Activated naive CD4-positive, alpha-beta T cell treated with anti-CD3 and anti-CD28 coated beads for 36 hours (primary cell): Measurements from ENCODE around the gene LEKR1. TPM values are rescaled to one million over a fixed set of nuclear protein-coding genes. Genes with fewer than 3 reads are reported as not detected.

ENCODE experiments used
- CTCF ChIA-PET: fragments of 350-600 bp; sonication (Branson Sonifier 250); formaldehyde crosslinking; loops from one replicate; lab custom pipeline; 2021; ENCODE audit warnings: antibody characterized with exemption; lab: Charles Lee
- DNase-seq: peaks from one replicate; pipeline ENCODE4 v3.0.0-alpha.2; 2020
- H3K27ac Mint-ChIP-seq: one replicate; pipeline ENCODE4 v1.8.0; 2021; ENCODE audit warnings: mild to moderate bottlenecking, mixed read lengths
- H3K27me3 Mint-ChIP-seq: one replicate; pipeline ENCODE4 v1.8.0; 2021; ENCODE audit warnings: low read depth, mixed read lengths
- H3K36me3 Mint-ChIP-seq: one replicate; pipeline ENCODE4 v1.8.0; 2021; ENCODE audit warnings: low read depth, mixed read lengths
- H3K4me1 Mint-ChIP-seq: one replicate; pipeline ENCODE4 v1.8.0; 2021; ENCODE audit warnings: low read depth, mixed read lengths
- H3K4me3 Mint-ChIP-seq: one replicate; pipeline ENCODE4 v1.8.0; 2021; ENCODE audit warnings: mild to moderate bottlenecking, moderate library complexity, mixed read lengths
- H3K9me3 Mint-ChIP-seq: one replicate; pipeline ENCODE4 v1.8.0; 2021; ENCODE audit warnings: mixed read lengths
- intact Hi-C: fragments of 100-400 bp; cut with micrococcal nuclease; formaldehyde crosslinking; loops from one replicate; pipeline ENCODE4 v1.15.1; 2023
- total RNA-seq, 2 experiments: library from RNA; stranded (reverse); gene quantifications; one replicate each; pipeline ENCODE4 v1.2.3, GENCODE V29; 2021

LEKR1 gene
- total RNA-seq, 2 experiments from 2014 or later, result 0.43 to 0.77 TPM

GRCh38 chr3:157082305-157082982, 256.3 kb downstream of the LEKR1 start:
- Mint-ChIP-seq H3K4me1 (peaks cover 16% of the 10 kb centered on the region), H3K36me3 (no peaks in the 10 kb centered on the region), H3K27me3 (no peaks in the 10 kb centered on the region), H3K27ac (no peak overlapping the region), H3K4me3 (no peak overlapping the region), H3K9me3 (no peaks in the 10 kb centered on the region)
- no peak for DNase-seq
- intact Hi-C loops, result loop anchor here (5.0 to 10.0 kb wide), 2 partner anchors 1040 to 1228 kb away; partner anchors contain the start of gene SLC33A1
- CTCF ChIA-PET, result interaction anchor here (0.6 to 3.3 kb wide), 24 partner anchors 16 to 1160 kb away, joined by 3 to 31 read pairs (median 4); partner anchors contain the start of gene SSR3

- Mint-ChIP-seq H3K4me1 (peaks cover 27% of the 10 kb centered on the region), H3K4me3 (no peak overlapping the region), H3K9me3 (no peaks in the 10 kb centered on the region), H3K27me3 (peaks cover 4% of the 10 kb centered on the region), H3K27ac (no peak overlapping the region), H3K36me3 (no peaks in the 10 kb centered on the region)
- intact Hi-C loops, result loop anchor here (5.0 to 10.0 kb wide), 2 partner anchors 1042 to 1229 kb away; partner anchors contain the start of gene SLC33A1
- no peak for DNase-seq
- CTCF ChIA-PET, result interaction anchor here (1.0 to 6.4 kb wide), 3 partner anchors 20 to 53 kb away, joined by 4 to 54 read pairs (median 31); no protein-coding TSS in a partner anchor
Measured at GRCh38 chr3:157083824-157084223, 257.7 kb downstream of the LEKR1 start.

- H3K36me3 Mint-ChIP-seq, result no peaks in the 10 kb centered on the region
- H3K27me3 Mint-ChIP-seq, result peaks cover 4% of the 10 kb centered on the region
- no peaks in the 10 kb centered on the region for H3K9me3 Mint-ChIP-seq
- intact Hi-C loops, result loop anchor here (5.0 to 10.0 kb wide), 2 partner anchors 484 to 1231 kb away; partner anchors contain the start of gene SLC33A1
- peaks cover 48% of the 10 kb centered on the region for H3K4me1 Mint-ChIP-seq
- CTCF ChIA-PET, result interaction anchor here (0.6 to 6.4 kb wide), 7 partner anchors 9 to 936 kb away, joined by 3 to 54 read pairs (median 5); no protein-coding TSS in a partner anchor
- DNase-seq, result peak; percentile 22
- H3K27ac Mint-ChIP-seq, result no peak overlapping the region
- H3K4me3 Mint-ChIP-seq, result no peak overlapping the region
Measured at GRCh38 chr3:157086060-157086750, 260.1 kb downstream of the LEKR1 start.

GRCh38 chr3:157086775-157087174, 260.6 kb downstream of the LEKR1 start:
- H3K27ac Mint-ChIP-seq, result no peak overlapping the region
- DNase-seq, result no peak
- peaks cover 45% of the 10 kb centered on the region for H3K4me1 Mint-ChIP-seq
- no peaks in the 10 kb centered on the region for H3K9me3 Mint-ChIP-seq
- no peak overlapping the region for H3K4me3 Mint-ChIP-seq
- H3K36me3 Mint-ChIP-seq, result no peaks in the 10 kb centered on the region
- CTCF ChIA-PET, result interaction anchor here (0.7 to 6.4 kb wide), 7 partner anchors 10 to 936 kb away, joined by 3 to 54 read pairs (median 5); no protein-coding TSS in a partner anchor
- H3K27me3 Mint-ChIP-seq, result peaks cover 4% of the 10 kb centered on the region
- intact Hi-C loops, result loop anchor here (5.0 to 10.0 kb wide), 2 partner anchors 484 to 1232 kb away; partner anchors contain the start of gene SLC33A1

GRCh38 chr3:157087373-157087772, 261.2 kb downstream of the LEKR1 start:
- intact Hi-C loops, result loop anchor here (5.0 to 10.0 kb wide), 2 partner anchors 485 to 1233 kb away; partner anchors contain the start of gene SLC33A1

GRCh38 chr3:157087780-157088600, 261.8 kb downstream of the LEKR1 start:
- intact Hi-C loops, result loop anchor here (1.0 to 10.0 kb wide), 5 partner anchors 151 to 1233 kb away; partner anchors contain the start of genes LEKR1 and SLC33A1
- Mint-ChIP-seq H3K36me3 (no peaks in the 10 kb centered on the region), H3K27me3 (peaks cover 4% of the 10 kb centered on the region), H3K27ac (peak overlapping the region; percentile 96), H3K4me3 (peak overlapping the region; percentile 73), H3K4me1 (peaks cover 47% of the 10 kb centered on the region), H3K9me3 (no peaks in the 10 kb centered on the region)
- DNase-seq, result no peak
- CTCF ChIA-PET, result interaction anchor here (0.7 to 6.4 kb wide), 13 partner anchors 12 to 1044 kb away, joined by 3 to 54 read pairs (median 5); partner anchors contain the start of gene SSR3

More at GRCh38 chr3:157087373-157087772, 261.2 kb downstream of the LEKR1 start:
- peaks cover 4% of the 10 kb centered on the region for H3K27me3 Mint-ChIP-seq
- no peak overlapping the region for H3K27ac Mint-ChIP-seq
- no peaks in the 10 kb centered on the region for H3K9me3 Mint-ChIP-seq
- H3K4me3 Mint-ChIP-seq, result no peak overlapping the region
- H3K4me1 Mint-ChIP-seq, result peaks cover 43% of the 10 kb centered on the region
- CTCF ChIA-PET, result interaction anchor here (0.9 to 6.4 kb wide), 3 partner anchors 44 to 401 kb away, joined by 4 to 54 read pairs (median 12); no protein-coding TSS in a partner anchor
- DNase-seq, result no peak
- no peaks in the 10 kb centered on the region for H3K36me3 Mint-ChIP-seq

GRCh38 chr3:157088601-157089454, 262.7 kb downstream of the LEKR1 start:
- CTCF ChIA-PET, result interaction anchor here (0.7 to 6.4 kb wide), 12 partner anchors 11 to 1045 kb away, joined by 3 to 54 read pairs (median 4); partner anchors contain the start of gene SSR3
- H3K27me3 Mint-ChIP-seq, result peaks cover 4% of the 10 kb centered on the region
- no peaks in the 10 kb centered on the region for H3K9me3 Mint-ChIP-seq
- peak; percentile 94 for DNase-seq
- intact Hi-C loops, result loop anchor here (1.0 to 10.0 kb wide), 12 partner anchors 11 to 1234 kb away; partner anchors contain the start of genes CCNL1, LEKR1, SLC33A1 and SSR3
- H3K4me1 Mint-ChIP-seq, result peaks cover 51% of the 10 kb centered on the region
- H3K36me3 Mint-ChIP-seq, result no peaks in the 10 kb centered on the region
- H3K27ac Mint-ChIP-seq, result peak overlapping the region; percentile 96
- peak overlapping the region; percentile 73 for H3K4me3 Mint-ChIP-seq

GRCh38 chr3:157089455-157090221, 263.5 kb downstream of the LEKR1 start:
- CTCF ChIA-PET, result interaction anchor here (0.7 to 6.4 kb wide), 9 partner anchors 10 to 535 kb away, joined by 3 to 54 read pairs (median 6); partner anchors contain the start of gene SSR3
- peaks cover 4% of the 10 kb centered on the region for H3K27me3 Mint-ChIP-seq
- peak; percentile 61 for DNase-seq
- H3K36me3 Mint-ChIP-seq, result no peaks in the 10 kb centered on the region
- peak overlapping the region; percentile 96 for H3K27ac Mint-ChIP-seq
- intact Hi-C loops, result loop anchor here (1.0 to 10.0 kb wide), 9 partner anchors 11 to 1235 kb away; partner anchors contain the start of genes CCNL1, SLC33A1, SSR3 and TIPARP
- no peaks in the 10 kb centered on the region for H3K9me3 Mint-ChIP-seq
- H3K4me3 Mint-ChIP-seq, result peak overlapping the region; percentile 73
- peaks cover 54% of the 10 kb centered on the region for H3K4me1 Mint-ChIP-seq

- no peak overlapping the region for H3K27ac Mint-ChIP-seq
- no peak for DNase-seq
- CTCF ChIA-PET, result interaction anchor here (0.9 to 3.2 kb wide), 6 partner anchors 10 to 416 kb away, joined by 3 to 24 read pairs (median 7); no protein-coding TSS in a partner anchor
- no peak overlapping the region for H3K4me3 Mint-ChIP-seq
- intact Hi-C loops, result no loop called here
- peaks cover 54% of the 10 kb centered on the region for H3K4me1 Mint-ChIP-seq
- no peaks in the 10 kb centered on the region for H3K36me3 Mint-ChIP-seq
- H3K9me3 Mint-ChIP-seq, result no peaks in the 10 kb centered on the region
- H3K27me3 Mint-ChIP-seq, result peaks cover 4% of the 10 kb centered on the region
Measured at GRCh38 chr3:157091083-157091833, 265.1 kb downstream of the LEKR1 start.
